GM21576 (cell line): ENCODE measurements around the gene BAZ2A.
A peak's percentile ranks its signal among the peaks of the same experiment; 100 is the strongest.

ENCODE experiments used
- ATAC-seq: cut with Tn5 transposase; IDR thresholded peaks from one replicate; pipeline ENCODE4 v1.9.1; 2021; ENCODE audit warnings: mild to moderate bottlenecking, moderate library complexity; ENCODE audit not compliant: unreplicated experiment

Gene BAZ2A

DNA sequence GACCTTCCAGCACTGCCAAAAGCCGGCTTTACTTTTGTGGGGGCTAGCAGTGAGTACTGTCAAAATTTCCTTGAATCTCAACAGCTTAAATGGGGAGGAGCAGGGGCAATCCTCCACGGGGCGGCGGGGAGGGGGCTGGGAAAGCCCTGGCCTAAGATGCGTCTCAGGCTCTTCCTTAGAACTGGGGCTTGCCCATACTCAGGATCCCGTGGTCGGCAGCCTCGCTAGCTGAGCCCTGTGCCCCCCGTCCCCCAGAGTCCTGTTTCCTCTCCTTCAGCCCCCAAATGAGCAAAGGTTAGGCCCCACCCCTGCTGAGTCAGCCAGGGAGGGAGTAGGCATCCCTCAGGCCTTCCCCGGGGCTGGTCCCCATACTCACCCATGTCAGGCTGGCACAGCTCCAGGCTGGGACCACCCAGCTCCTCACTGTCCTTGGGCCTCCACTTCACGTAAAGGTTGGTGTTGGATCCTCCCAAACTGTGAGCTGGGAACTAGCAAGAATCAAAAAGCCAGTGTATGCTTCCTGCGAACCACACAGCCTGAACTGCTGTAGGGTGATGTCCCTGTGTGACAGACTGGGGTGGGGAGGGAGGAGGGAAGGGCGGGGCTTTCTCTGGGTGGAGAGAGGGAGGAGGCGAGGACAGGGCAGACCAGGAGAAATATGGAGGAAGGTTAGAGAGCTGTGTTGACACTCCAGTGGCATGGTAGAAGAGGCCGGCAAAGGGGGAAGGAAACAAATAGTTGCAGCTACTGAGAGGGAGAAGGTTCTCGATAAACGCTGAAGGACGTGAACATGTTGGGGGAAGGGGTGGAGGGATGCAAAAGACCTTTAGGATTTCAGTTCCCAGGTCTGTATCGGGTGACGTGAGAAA, 5.9 kb upstream of the BAZ2A start:
- peak; percentile 32 for ATAC-seq

DNA sequence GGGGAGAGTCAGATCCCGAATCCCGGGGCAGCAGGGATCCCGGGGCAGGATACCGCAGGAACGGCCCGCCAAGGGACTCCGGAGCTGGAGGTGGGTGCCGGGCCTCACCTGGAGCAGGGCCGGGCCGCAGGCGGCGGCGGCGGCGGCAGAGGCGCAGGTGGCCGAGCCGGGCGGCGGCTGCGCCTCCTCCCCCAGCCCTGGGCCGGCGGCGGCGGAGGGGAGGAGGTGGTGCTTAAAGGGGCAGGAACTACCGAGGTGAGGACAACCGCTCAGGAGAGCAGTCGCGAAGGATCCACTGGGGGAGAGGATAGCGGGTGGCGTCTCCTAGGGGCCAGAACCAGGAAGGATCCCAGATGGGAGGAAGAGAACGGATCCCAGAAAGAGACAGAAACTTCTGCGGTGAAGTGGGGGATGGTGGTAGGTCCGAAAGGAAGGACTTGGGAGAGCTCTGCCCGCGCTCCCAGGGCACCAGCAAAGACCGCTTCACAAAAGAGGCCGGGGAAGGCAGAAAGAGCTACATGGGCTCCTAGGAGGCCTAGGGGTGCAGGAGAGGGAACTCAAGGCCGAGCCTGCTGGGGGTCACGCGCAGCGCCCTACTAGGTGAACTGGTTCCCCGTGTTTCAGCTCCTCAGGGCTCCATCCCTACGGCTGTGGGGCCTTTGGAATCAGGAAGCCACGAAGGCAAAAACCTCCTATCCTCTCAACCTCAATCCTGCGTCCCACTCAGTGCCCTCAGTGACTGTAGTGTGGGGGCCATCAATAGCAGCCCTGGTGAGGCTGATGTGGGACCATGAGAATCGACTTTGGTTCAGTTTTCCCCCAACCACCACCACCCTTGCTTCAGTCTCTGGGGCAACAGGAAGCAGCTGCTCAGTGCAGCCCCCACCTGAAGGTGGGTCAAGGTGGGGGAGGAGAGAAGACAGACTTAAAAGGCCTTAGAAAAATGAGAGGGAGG, 5.0 kb upstream of the BAZ2A start:
- ATAC-seq: peak; percentile 28

DNA sequence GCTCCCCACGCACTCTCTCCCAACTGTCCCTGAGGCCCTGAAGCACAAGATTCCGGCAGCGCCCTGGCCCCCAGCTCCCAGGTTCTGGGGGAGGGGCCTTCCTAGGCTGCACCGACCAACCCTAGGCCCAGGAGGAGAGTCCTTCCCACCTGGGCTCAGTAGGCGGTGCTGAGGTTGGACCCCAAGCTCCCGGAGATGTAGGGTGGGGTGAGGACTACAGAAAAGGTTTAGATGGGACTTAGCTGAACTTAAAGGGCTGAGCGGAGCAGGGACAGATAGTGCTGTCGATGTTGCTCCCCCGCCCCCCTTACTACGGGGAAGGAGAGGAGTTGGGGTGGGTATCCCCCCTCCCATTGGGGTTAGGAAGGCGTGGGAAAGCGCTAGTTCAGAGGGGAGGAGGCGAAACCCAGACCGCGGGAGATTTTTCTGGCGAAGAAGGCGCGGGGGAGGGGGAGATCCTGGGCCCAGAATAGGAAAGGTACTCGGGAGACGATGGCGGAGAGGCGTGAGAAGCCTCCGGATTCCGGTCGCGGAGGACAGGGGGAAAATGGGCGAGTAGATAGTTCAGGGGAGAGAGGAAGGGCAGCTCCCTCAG, 4.2 kb upstream of the BAZ2A start:
- ATAC-seq: no peak

DNA sequence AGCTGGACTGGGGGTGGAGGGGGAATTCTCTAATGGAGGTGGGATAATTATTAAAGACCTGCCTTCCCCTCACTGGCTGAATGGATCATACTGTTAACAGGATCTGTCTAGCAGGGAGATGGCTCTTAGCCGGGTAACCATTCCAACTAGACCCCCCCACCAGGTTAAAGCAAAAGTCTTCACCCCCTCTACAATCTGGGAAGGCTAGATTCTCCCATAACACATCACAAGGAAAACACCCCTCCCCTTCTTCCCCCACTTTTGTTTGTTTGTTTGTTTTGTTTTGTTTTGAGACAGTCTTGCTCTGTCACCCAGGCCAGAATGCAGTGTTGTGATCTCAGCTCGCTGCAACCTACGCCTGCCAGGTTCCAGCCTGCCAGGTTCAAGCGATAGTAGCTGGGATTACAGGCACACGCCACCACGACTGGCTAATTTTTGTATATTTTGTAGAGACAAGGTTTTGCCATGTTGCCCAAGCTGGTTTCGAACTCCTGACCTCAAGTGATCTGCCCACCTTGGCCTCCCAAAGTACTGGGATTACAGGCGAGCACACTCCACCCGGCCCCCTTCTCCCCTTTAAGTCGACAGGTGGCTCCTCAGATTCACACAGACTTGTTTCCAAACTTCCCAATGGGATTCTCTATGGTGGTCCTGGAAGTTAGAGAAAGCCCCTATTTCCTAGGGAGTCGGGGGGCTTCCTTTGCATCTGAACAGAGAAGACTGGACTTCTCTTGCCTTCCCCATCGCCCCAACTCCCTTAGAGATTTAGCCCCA, 3.5 kb upstream of the BAZ2A start:
- no peak for ATAC-seq

DNA sequence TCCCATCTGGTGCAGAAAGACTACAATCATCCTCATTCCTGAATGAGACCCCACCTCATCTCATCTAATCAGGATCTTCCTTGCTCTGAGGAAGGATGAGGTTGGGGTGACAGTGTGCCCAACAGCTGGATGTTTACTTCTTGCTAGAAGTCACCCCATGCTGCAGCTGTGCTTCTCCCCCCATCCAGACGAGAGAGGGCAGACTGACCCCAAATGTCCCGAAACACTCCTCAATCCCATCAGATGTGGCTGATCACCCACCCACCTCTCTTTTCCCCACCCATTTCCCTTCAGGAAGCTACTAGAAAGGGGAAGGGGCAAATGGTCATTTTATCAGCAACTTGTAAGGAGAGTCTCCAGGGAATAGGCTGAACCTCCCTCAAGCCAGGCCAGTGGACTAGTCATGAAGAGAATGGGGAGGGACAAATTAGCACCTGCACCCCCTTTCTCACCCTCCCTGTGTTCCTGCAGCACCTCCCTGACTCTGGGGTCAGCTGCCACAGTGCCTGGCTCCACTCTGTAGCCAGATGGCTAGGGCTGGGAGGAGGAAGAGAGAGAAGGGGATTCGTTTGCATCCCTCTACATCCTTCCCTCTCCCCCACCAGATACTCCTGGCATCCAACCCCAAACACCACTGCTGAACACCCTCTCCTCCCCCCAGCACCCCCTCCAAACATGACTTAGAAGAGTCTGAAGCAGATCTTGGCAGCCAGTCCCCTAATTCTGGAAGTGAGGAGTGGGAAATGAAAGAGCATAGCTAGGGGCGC, 2.8 kb upstream of the BAZ2A start:
- no peak for ATAC-seq

DNA sequence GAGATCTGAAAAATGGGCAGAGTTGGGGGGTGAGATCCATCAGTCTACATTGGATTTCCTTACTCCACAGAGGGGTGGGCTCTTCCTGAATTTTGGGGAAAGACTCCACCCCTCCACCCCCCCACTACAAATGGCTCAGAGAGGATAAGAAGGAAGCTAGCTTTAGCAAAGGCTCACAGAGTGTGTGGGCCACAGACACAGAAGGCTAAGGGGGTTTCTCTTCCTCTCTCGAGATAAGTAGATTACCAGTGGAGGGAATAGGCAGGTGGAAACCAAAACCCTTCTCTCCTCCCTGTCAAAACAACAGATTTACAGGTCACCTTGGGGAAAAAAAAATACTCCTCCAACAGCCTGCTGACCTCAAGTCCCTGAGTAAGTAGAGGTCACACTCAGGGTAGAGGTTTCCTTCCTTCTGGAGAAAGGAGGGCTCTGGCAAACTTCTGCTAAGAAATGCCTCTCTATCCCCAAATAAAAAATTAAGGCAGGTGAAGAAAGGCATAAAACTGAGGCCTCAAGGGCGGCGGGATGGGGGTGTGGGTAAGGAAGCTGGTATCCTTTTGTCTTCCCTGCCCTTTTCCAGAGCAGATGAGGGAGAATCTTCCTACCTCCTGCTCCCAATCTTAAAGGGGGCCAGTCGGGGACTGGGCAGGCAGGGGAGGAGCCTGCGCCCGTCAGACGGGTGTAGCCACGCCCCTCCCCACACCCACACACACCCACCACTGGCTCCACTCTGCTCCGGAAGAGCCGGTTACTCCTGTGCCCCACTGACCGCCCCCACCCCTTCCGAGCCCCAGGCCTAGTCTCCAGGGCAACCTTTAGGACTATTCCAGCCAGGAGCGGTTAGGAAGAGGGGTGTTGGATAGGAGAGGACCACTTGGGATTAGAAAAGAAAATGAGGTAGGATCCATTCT, 1.9 kb upstream of the BAZ2A start:
- peak; percentile 21 for ATAC-seq

DNA sequence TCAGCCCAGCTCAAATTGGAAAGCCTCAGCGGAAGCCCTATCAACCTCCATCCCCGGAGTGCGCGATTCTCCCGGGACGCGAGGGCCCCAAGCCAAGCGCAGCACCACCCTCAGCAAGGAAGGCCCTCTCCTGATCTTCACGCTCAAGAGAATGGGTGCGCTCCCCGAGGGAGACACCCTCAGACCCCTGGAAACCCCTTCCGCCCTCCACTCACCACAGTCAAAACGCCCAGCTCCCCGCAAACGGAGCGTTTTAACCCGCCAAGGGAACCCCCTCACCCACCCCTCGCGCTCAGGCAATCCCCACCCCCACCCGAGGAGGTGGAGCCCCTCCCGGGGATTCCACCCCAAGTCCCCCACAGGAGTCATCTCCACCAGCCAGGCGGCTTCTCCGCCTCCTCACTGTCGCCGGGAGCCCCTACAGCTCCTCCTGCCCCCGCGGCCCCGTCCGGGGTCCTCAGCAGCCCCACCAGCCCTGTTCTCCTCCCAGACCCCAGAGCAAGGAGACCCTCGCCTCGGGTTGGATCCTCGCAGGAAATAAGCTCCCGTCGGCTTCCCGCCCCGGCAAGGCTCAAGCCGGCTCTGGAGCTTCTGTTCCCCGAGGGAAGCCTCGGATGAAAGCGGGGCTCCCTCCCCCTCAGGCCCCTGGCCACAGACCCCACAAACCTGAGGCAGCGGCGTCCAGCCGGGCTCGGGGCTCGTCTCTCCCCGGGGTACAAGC, 507 bp downstream of the BAZ2A start:
- ATAC-seq: no peak

DNA sequence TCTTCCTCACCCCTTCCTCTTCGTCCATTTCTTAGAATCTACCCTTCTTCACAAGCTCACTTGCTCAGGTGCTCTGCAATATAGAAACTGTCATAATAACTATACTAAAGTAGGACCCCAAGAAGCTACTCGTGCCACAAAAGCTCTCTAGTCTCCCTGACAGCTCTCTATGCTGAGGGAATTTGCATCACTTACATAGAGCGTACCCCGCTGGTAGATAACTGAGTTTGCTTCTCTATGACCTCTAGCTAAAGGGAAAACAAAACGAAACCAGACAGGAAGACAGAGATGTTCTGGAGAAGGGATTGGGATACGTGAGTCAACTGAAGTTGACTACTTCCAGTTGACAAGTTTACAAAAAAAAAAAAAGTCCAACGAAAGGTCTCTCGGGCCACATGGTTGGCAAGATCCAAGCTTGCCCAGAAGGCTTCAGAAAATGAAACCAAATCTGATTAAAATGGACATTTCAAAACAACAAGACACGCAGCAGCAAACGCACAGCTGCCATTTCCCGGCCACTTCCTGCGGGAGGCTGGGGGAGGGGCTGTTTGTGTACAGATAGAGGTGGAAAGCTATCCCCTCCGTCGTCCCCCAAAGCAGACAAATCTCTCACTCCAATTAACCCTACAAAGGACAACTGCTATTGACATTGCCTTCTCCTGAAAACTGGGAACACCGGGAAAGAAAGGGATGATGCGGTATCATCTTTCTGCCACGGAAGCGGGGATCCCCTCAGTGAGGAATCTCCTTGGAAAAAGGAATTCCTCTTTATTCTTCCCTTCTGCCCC, 1.3 kb downstream of the BAZ2A start:
- ATAC-seq: no peak

DNA sequence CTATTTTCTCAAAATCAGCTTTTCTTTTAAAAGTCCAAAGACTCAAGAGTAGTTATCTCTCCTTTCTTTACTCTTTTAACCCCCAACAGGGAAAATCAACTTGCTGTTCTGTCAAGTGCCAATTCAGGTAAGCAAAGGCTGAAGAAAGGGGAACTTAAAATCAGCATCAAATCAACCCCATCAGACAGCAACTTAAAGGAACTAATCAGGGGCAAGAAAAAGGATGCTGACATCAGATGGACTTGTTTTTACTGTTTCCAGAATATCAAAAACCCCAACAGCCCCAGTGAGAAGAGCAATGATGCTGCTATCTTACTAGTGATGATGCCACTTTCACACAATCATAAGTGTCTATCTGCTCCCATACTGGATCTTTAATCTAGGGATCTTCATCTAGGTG, 3.4 kb downstream of the BAZ2A start:
- ATAC-seq: no peak

DNA sequence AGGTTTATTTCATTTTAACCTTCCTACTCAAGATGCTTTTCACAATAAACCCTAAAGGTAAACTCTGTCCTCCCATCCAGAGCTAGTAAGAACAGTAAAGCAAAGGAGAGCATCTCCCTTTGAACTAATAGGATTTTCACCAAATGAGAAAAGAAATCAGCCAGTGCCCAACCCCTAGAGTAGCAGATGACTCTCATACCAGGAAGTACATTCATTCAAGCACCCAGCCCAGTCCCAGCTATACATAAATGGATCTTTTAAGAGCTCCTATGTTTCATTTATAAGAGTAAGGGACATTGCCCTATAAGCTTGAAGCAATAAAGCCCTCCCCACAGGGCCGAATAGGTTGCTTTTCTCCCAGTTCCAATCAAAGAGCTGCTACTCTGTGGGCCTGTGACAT, 7.6 kb downstream of the BAZ2A start:
- no peak for ATAC-seq

DNA sequence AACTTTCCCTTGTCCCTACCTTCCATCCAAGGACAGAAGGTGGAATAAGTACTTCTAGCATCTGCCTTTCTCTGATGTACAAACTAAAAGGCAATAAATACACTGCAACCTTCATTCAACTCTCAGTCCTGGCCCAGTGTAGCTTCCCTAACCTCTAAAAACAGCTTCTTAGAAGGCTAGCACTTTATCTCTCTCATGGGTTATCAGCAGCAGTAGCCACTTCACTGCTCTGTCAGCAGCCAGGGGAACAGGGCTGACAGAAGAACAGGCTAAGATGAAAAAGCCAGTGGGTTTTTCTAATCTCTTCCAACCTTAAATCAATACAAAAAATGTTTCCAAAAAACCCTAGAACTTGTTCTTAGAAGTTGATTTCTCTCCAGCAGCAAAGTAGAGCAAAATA, 13.2 kb downstream of the BAZ2A start:
- ATAC-seq: no peak

DNA sequence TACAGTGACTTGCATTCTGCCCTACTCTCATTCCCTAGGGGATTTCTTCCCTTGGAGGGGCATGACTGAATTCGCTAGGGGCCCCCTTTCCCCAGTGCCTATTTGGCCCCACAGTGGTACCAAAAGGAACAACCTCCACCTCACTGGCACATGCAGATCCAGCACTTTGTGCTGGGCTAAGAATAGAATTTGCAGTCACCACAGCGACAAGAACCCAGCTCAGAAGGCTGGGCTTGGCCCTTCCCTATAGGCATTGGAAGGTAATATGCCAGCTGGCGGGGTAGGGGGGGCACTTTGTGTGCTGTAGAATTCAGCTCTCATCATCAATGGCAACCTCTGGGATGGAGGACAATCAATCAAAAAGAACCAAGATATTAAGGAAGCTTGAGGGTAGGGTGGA, 13.9 kb downstream of the BAZ2A start:
- no peak for ATAC-seq

DNA sequence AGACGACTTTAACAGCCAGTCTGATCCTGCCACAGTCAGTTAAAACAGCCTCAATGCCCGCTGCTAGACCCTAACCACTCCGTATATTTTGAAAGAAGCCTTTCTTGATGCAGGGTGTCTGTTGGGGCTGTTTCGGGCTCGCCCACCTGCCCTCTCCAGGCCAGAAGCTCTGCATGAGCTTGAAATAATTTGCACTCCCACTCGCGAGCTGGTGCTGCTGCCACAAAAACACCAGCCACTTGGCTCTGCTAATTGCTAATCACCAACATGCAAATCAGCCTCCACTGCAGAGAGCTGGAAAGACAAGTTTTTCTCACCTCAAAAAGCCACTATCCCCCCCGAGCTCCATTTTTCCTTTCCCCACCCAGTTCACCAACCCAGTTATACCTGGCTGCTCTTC, 15.5 kb downstream of the BAZ2A start:
- no peak for ATAC-seq

DNA sequence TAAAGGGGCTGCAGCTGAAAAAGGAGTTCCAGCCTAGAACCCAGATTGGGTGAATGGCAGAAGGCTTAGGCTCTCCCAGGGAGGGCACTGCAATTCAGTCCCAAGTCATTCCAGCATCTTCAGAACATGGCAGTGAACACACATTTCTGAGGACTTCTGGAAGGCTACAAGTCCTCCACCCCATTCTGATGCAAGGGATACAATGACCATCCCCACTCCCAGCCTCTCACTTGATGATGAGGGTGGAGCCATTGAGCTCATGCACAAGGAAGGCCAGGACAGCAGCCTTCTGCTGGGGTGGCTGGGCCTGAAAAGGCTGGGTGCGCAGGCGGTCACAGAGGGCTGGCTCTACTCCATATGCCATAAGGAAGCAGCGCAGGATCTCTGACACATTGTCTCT, 25.8 kb downstream of the BAZ2A start:
- no peak for ATAC-seq

DNA sequence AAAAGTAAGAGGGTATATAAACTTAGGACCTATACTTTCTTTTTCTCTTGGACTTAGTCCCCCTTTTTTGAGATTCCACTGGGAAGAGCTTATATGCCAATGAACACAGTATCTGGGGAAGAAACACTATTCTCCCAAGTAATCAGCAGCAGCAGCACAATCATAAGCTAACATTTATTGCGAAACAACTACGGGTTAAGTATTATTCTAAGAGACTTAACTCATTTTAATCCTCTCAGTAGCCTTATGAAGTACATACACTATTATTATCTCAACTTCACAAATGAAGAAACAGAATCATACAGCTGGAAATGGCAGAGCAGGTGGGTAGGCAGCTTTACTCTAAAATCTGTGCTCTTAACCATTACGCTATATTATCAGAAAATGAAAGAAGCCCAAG, 27.9 kb downstream of the BAZ2A start:
- ATAC-seq: no peak

DNA sequence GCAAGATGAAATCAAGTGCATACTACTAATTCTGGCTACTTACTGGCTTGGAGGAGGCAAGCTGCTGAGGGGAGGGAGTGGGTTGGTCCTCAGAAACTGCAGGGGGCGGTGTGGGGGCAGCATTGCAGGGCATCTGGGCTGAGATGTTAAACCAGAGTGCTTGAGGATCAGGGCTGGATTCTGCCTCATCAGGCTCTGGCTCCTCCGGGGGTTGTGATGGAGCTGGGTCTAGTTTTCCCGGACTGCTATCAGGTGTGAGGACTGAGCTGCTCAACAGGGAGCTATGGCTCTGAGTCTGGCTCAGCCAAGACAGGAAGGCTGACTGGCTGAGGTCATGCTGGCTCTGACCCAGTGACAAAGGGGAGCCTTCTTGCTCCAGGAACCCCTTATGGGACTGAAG, 28.6 kb downstream of the BAZ2A start:
- ATAC-seq: no peak

DNA sequence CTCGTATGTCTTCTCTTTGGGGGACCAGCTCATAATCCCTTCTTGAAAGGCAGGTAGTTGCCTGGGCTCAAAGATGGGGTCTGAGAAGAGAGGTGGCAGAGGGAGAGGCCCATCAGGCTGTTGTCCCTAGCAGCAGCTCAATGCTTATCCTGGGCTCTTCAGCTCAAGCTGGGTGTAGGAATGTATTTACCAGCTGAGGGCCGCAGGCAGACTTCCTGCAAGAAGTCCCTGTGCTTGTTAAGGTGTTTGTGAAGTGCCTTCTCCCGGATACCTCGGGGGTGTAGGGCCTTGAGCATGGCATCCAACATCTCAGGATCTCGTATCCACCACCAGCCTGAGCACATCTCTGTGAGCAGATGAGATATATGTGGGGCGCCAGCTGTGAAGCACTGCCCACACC, 29.4 kb downstream of the BAZ2A start:
- no peak for ATAC-seq

DNA sequence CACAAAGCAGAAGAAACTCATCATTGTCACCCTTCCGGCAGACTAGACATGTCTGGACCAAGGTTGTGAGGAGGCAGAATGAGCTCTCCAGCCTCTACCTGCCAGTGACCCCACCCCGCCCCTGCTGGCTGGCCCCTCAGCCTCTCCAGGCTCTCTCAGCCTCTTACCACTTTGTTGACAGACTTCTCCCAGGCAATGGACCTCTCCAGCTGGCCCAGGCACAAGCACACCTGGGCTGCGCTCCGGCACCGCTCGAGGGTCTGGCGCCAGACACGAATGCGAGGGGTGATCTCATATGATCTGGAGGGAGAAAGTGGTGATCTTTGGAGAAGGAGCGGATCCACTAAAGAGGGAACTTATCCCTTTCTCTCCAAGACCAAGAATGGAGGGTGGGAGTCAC, 30.3 kb downstream of the BAZ2A start:
- no peak for ATAC-seq
